HTERT RPE-1 (cell line): ENCODE data around the gene DCAF10.
"Not testable (repeated sequence)": the region's sequence is repeated elsewhere in the genome, so short reads cannot be mapped to it uniquely, and the experiment has no call there.

Experiments used
- in situ Hi-C: fragments of 300-500 bp; cut with MboI; formaldehyde crosslinking; loops from 4 replicates; pipeline ENCODE4 v1.14.3; 2020; ENCODE audit warnings: low sequenced_read_pairs

Gene DCAF10

GRCh38 chr9:37906312-37907239, 106.0 kb downstream of the DCAF10 start:
- in situ Hi-C loops = no loop called here

GRCh38 chr9:37908283-37908682, 107.7 kb downstream of the DCAF10 start:
- in situ Hi-C loops = no loop called here

DNA sequence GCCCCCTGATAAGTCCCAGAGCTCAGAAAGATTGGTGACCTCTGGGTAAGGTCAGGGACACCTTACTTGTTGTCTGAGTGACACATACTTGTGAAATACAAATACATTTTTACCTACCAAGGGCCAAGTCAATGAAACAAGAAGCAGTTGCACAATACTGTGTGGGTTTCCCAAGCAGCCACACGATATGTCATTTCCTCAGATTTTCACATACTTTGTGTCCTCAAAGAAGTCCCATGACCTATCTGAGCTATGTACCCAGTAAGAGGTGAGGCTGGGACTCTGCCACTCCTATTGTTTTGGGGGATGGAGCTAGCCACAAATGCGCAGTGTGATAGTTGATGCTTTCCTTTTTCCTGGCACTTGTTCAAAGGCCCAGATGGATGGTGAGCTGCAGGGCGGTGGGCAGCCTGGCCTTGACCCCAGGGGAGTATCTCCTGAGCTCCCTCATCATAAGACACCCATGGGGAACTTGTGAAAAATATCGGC, 108.1 kb downstream of the DCAF10 start:
- in situ Hi-C loops = no loop called here

DNA sequence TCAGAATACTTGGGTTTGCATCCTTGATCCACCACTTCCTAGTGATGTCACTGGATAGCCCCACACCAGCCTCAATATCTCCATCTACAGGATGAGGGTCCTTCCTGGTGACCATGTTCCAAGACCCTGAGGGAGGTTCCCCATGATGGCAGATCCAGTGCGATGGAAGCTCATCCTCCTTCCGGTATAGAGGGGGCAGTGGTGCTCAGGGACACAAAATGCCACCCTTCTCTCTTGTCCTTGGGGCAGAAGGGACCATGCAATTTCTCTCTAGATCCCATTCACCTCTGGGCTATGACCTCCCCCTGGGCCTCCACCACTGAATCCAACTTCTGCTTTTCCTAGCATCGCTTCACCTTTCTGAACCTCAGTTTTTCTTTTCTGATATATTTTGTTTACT, 108.7 kb downstream of the DCAF10 start:
- in situ Hi-C loops = no loop called here

- in situ Hi-C loops = not testable (repeated sequence)
Measured at GRCh38 chr9:37909836-37910235, 109.2 kb downstream of the DCAF10 start.

- in situ Hi-C loops = no loop called here
Measured at GRCh38 chr9:37910271-37910670, 109.7 kb downstream of the DCAF10 start.

- in situ Hi-C loops = no loop called here
Measured at GRCh38 chr9:37911271-37911681, 110.7 kb downstream of the DCAF10 start.

DNA sequence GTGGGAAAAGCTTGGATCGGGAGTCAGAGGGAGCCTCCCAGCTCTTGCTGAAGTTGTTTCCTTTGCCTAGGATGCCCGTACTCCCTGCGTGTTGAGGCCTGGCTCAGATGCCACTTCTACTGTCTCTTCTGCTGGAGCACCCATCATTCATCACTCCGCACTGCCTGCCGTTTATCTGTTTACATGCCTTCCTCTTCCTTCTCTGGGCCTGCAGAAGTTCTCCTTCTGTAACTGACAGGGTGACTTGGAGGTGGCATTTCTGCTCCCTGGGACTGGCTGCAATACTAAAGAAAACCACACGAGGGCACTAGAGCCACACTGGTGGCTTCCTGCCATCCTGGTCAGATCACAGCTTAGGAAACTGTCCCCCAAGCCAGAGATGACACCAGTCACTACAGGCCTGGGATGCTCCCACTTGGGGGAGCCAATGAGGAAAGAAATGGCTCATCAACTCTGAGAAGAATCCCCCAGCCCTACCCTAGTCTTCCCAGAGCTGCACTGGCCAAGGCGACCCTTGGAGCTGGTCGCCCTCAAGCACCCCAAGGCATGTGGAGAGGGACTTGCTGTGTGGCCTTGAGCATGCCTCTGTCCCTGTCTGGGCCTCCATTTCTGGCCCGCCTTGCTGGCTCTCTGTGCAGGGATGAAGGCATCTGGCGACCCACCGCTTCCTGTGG, 113.0 kb downstream of the DCAF10 start:
- in situ Hi-C loops = no loop called here

GRCh38 chr9:37914154-37914551, 113.6 kb downstream of the DCAF10 start:
- in situ Hi-C loops = no loop called here

GRCh38 chr9:37914701-37915358, 114.2 kb downstream of the DCAF10 start:
- in situ Hi-C loops = no loop called here

DNA sequence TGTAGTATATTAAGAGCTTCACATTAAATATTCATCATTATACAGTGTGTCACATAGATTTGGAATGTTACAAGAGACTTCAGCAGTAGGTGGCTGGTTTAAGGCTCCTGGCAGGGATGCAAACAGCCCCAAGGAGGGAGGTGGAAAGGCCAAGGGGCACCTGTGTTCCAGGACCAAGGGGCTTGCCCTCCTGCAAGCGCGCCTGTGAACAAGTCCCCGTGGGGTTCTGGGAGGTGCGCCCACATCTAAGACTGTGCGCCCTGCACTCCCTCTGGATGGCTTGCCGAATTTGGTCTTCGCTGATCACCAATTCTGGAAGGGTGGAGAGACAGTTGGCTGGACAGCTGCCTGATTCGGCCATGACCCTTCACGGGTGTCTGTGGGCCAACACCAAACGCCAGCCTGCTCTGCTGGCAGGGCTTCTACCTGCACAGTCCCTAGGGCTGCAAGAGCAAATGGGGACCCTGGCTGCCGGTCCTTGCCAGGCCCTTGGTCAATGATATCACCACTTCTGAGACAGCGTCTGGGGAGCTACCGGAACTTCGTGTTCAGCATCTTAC, 115.4 kb downstream of the DCAF10 start:
- in situ Hi-C loops = no loop called here

- in situ Hi-C loops = no loop called here
Measured at GRCh38 chr9:37916471-37917312, 116.1 kb downstream of the DCAF10 start.
